Measurements from ENCODE around the gene NAP1L4. TPM values are rescaled to one million over a fixed set of nuclear protein-coding genes. Genes with fewer than 3 reads are reported as not detected.
A peak's percentile ranks its signal among the peaks of the same experiment; 100 is the strongest.

Gene NAP1L4
- total and polyA plus RNA-seq, 2 of the 8 experiments (the other 6 are each of a cell fraction or from before 2014, with no cell fraction given): 75.8 to 194 TPM

DNA sequence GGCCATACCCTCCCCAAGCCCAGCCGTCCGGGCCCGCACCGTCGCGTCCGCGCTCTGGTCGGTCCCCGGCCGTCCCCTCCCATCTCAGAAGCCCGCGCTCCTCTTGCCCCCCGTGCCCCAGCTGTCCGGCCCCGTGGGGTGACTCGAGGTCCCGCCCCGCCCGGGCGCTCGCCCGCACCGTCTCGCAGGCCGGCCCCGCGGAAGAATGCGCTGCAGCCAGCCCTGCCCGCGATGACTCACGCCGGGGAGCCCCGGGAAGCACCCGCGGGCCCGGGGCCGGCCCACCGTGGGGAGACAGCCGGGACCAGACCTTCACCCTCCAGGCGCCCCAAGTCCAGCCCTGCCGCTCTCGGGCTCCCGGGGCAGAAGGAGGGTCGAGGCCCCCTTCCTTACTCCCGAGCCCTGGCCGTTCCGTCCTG lies 62.6 kb downstream of the NAP1L4 start:
- Histone ChIP-seq H3K4me2 (ENCODE audit: insufficient read depth in 1 of 2, low read depth in 2 of 2, low read length in 2 of 2) (peak overlapping the region; percentile 72 to 88), H2AFZ (ENCODE audit: low read length) (no peak overlapping the region)

More for the DNA sequence above, 62.6 kb downstream of the NAP1L4 start:
- Histone ChIP-seq H3K14ac (ENCODE audit: insufficient read length) (no peak overlapping the region), H3K79me2 (ENCODE audit: control insufficient read depth in 1 of 2, insufficient read depth in 2 of 2, low read length in 2 of 2) (no peaks in the 10 kb centered on the region), H3K4ac (replicated peaks; ENCODE audit: insufficient read length, low read depth, low read length) (no peak overlapping the region), H3K4me3 (ENCODE audit: extremely low read depth in 1 of 4, insufficient read depth in 2 of 4, low read depth in 3 of 4, low read length in 4 of 4) (peak overlapping the region in 2 of 4 experiments; percentile 12 to 56; a peak in 5 of 8 replicates), H3K9ac (replicated peaks in 1 of 4; ENCODE audit: extremely low read depth in 1 of 4, low read depth in 3 of 4, low read length in 3 of 4) (no peak overlapping the region), H4K5ac (ENCODE audit: insufficient read length, low read depth, low read length) (no peak overlapping the region), H3K79me1 (ENCODE audit: low read depth, low read length) (no peaks in the 10 kb centered on the region), H4K20me1 (replicated peaks in 1 of 2; ENCODE audit: control insufficient read depth in 1 of 2, insufficient read depth in 2 of 2, low read length in 2 of 2) (peaks cover 4 to 9% of the 10 kb centered on the region in 2 experiments), H3K9me3 (ENCODE audit: insufficient read depth in 2 of 2, low read depth in 1 of 2, low read length in 1 of 2) (no peaks in the 10 kb centered on the region), H2BK15ac (ENCODE audit: low read length) (no peak overlapping the region), H4K8ac (ENCODE audit: extremely low read depth, insufficient read depth, low read length) (no peak overlapping the region), H3K27me3 (replicated peaks in 1 of 4; ENCODE audit: control insufficient read depth in 3 of 4, extremely low read depth in 1 of 4, insufficient read depth in 3 of 4, low read length in 3 of 4) (peaks cover 25 to 42% (median 37%) of the 10 kb centered on the region in 4 experiments), H3K27ac (ENCODE audit: low read depth, low read length) (no peak overlapping the region), H2AK5ac (ENCODE audit: low read depth, low read length) (no peak overlapping the region), H4K91ac (replicated peaks; ENCODE audit: insufficient read length, low read length) (peak overlapping the region; percentile 50), H3K56ac (replicated peaks; ENCODE audit: insufficient read length, low read depth, low read length) (no peak overlapping the region), H2BK20ac (ENCODE audit: low read length) (no peak overlapping the region), H3K4me1 (replicated peaks in 1 of 4; ENCODE audit: control insufficient read depth in 3 of 4, insufficient read depth in 4 of 4, low read length in 3 of 4) (peaks cover 0 to 13% (median 5%) of the 10 kb centered on the region in 4 experiments; a peak in 6 of 7 replicates), H3K23ac (ENCODE audit: insufficient read length) (no peak overlapping the region), H2BK12ac (ENCODE audit: low read depth, low read length) (0 out of 2 replicates have a peak overlapping the region, but pooled peaks have one; percentile 45), H3K36me3 (ENCODE audit: control insufficient read depth in 2 of 4, insufficient read depth in 4 of 4, low read length in 3 of 4) (no peaks in the 10 kb centered on the region), H3K18ac (ENCODE audit: extremely low read depth, low read length) (no peak overlapping the region), H2BK5ac (ENCODE audit: low read depth, low read length) (no peak overlapping the region), H3K23me2 (ENCODE audit: low read depth, low read length) (peaks cover 8% of the 10 kb centered on the region; the same call in 1 of the 2 replicates), H2BK120ac (replicated peaks; ENCODE audit: low read depth, low read length) (no peak overlapping the region)
- 7% methylated on average over 31 of the region's 48 CpGs; no CpG with 5 or more reads in 1 of the 2 experiments for WGBS, 2 experiments (ENCODE audit: extremely low coverage in 1 of 2, insufficient coverage in 1 of 2, insufficient read length in 1 of 2, insufficient replicate concordance in 2 of 2, low coverage in 1 of 2, low lambda C conversion rate in 2 of 2, missing lambda C conversion rate in 1 of 2)
- ChIA-PET POLR2A (ENCODE audit: partially characterized antibody) (interaction anchor here (0.9 to 3.1 kb wide), 14 partner anchors 8 to 396 kb away, joined by 3 to 20 read pairs (median 7); partner anchors contain the start of genes CDKN1C and NAP1L4), CTCF (ENCODE audit: partially characterized antibody) (interaction anchor here (0.7 to 9.4 kb wide), 23 partner anchors 9 to 403 kb away, joined by 3 to 129 read pairs (median 5); partner anchors contain the start of gene CDKN1C)
- no peak for TF ChIP-seq CBX5 (IDR thresholded peaks at IDR 0.05; ENCODE audit: low read depth, low read length)
- FAIRE-seq: no peak
- DNase-seq (ENCODE audit: low read depth in 1 of 2, low spot score in 2 of 2): no peak

Data from H1 (cell line).